COLO668 (cell line): Measurements from ENCODE around the gene TMEM123.
A peak's percentile ranks its signal among the peaks of the same experiment; 100 is the strongest.

Experiments used
- DNase-seq: peaks from one replicate; lab custom pipeline; 2025; ENCODE audit not compliant: unreplicated experiment; lab: John Stamatoyannopoulos, UW

TMEM123 gene

GRCh38 chr11:102472127-102472526 is 19.6 kb upstream of the TMEM123 start:
- no peak for DNase-seq

GRCh38 chr11:102471474-102471873 is 18.9 kb upstream of the TMEM123 start:
- DNase-seq: no peak

- no peak for DNase-seq
These were observed 17.7 kb upstream of the TMEM123 start for GRCh38 chr11:102470251-102470650.

GRCh38 chr11:102469196-102469821 is 16.7 kb upstream of the TMEM123 start:
- DNase-seq: no peak

- DNase-seq: no peak
These were observed 16.1 kb upstream of the TMEM123 start for GRCh38 chr11:102468616-102469195.

- no peak for DNase-seq
These were observed 15.5 kb upstream of the TMEM123 start for GRCh38 chr11:102467853-102468580.

- DNase-seq: no peak
These were observed 14.6 kb upstream of the TMEM123 start for GRCh38 chr11:102467080-102467708.

- no peak for DNase-seq
These were observed 13.1 kb upstream of the TMEM123 start for GRCh38 chr11:102465696-102466095.

GRCh38 chr11:102464859-102465500 is 12.4 kb upstream of the TMEM123 start:
- no peak for DNase-seq

- DNase-seq: no peak
These were observed 11.5 kb upstream of the TMEM123 start for GRCh38 chr11:102464037-102464436.

GRCh38 chr11:102462610-102463009 is 10.0 kb upstream of the TMEM123 start:
- no peak for DNase-seq

- DNase-seq: no peak
These were observed 6.8 kb upstream of the TMEM123 start for GRCh38 chr11:102459393-102459792.

GRCh38 chr11:102458548-102458947 is 6.0 kb upstream of the TMEM123 start:
- DNase-seq: no peak

GRCh38 chr11:102457865-102458264 is 5.3 kb upstream of the TMEM123 start:
- no peak for DNase-seq

- no peak for DNase-seq
These were observed 4.6 kb upstream of the TMEM123 start for GRCh38 chr11:102457056-102457677.

- no peak for DNase-seq
These were observed 3.8 kb upstream of the TMEM123 start for GRCh38 chr11:102456381-102456780.

GRCh38 chr11:102453921-102454320 is 1.4 kb upstream of the TMEM123 start:
- DNase-seq: no peak

GRCh38 chr11:102453302-102453695 is 734 bp upstream of the TMEM123 start:
- peak; percentile 32 for DNase-seq

GRCh38 chr11:102451681-102452460 is 694 bp downstream of the TMEM123 start:
- peak; percentile 91 for DNase-seq

GRCh38 chr11:102451041-102451680 is 1.4 kb downstream of the TMEM123 start:
- DNase-seq: no peak
